ENCODE measurements around the gene HIPK2.

The HIPK2 gene

GRCh38 chr7:139695588-139695987 lies 82.2 kb downstream of the HIPK2 start:
- DNase-seq (ENCODE audit: low read depth in 2 of 2) = peak in 1 of 2 experiments; percentile 34

GRCh38 chr7:139695051-139695450 lies 82.7 kb downstream of the HIPK2 start:
- DNase-seq (ENCODE audit: low read depth in 2 of 2) = no peak

- no peak for DNase-seq (ENCODE audit: low read depth in 2 of 2)
Observed at GRCh38 chr7:139694389-139694676, 83.5 kb downstream of the HIPK2 start.

- DNase-seq (ENCODE audit: low read depth in 2 of 2) = no peak
Observed at GRCh38 chr7:139693651-139694388, 84.0 kb downstream of the HIPK2 start.

GRCh38 chr7:139692723-139693122 lies 85.1 kb downstream of the HIPK2 start:
- DNase-seq (ENCODE audit: low read depth in 2 of 2) = no peak

GRCh38 chr7:139691253-139691781 lies 86.5 kb downstream of the HIPK2 start:
- DNase-seq (ENCODE audit: low read depth in 2 of 2) = no peak

GRCh38 chr7:139687980-139688632 lies 89.7 kb downstream of the HIPK2 start:
- DNase-seq (ENCODE audit: low read depth in 2 of 2) = no peak

GRCh38 chr7:139687211-139687954 lies 90.4 kb downstream of the HIPK2 start:
- DNase-seq (ENCODE audit: low read depth in 2 of 2) = no peak

- DNase-seq (ENCODE audit: low read depth in 2 of 2) = peak; percentile 73 to 75
Observed at GRCh38 chr7:139683137-139683921, 94.5 kb downstream of the HIPK2 start.

GRCh38 chr7:139682136-139683013 lies 95.4 kb downstream of the HIPK2 start:
- no peak for DNase-seq (ENCODE audit: low read depth in 2 of 2)

- no peak for DNase-seq (ENCODE audit: low read depth in 2 of 2)
Observed at GRCh38 chr7:139681812-139682135, 96.0 kb downstream of the HIPK2 start.

- DNase-seq (ENCODE audit: low read depth in 2 of 2) = no peak
Observed at GRCh38 chr7:139681463-139681755, 96.4 kb downstream of the HIPK2 start.

- peak; percentile 59 to 65 for DNase-seq (ENCODE audit: low read depth in 2 of 2)
Observed at GRCh38 chr7:139680676-139681462, 96.9 kb downstream of the HIPK2 start.

GRCh38 chr7:139679731-139680594 lies 97.8 kb downstream of the HIPK2 start:
- no peak for DNase-seq (ENCODE audit: low read depth in 2 of 2)

- DNase-seq (ENCODE audit: low read depth in 2 of 2) = no peak
Observed at GRCh38 chr7:139676390-139676789, 101.4 kb downstream of the HIPK2 start.

- DNase-seq (ENCODE audit: low read depth in 2 of 2) = peak in 1 of 2 experiments; percentile 30
Observed at GRCh38 chr7:139675127-139676125, 102.4 kb downstream of the HIPK2 start.

- no peak for DNase-seq (ENCODE audit: low read depth in 2 of 2)
Observed at GRCh38 chr7:139674752-139675126, 103.1 kb downstream of the HIPK2 start.

GRCh38 chr7:139674341-139674740 lies 103.5 kb downstream of the HIPK2 start:
- no peak for DNase-seq (ENCODE audit: low read depth in 2 of 2)

Data from fibroblast of skin of left biceps (primary cell).